Naive thymus-derived CD4-positive, alpha-beta T cell (primary cell): ENCODE data around the gene GALNT10. TPM values are rescaled to one million over a fixed set of nuclear protein-coding genes. Genes with fewer than 3 reads are reported as not detected.
A peak's percentile ranks its signal among the peaks of the same experiment; 100 is the strongest.

Experiments used
- ATAC-seq: fragments of 150-1000 bp; cut with Tn5 transposase; 2 replicates; pipeline ENCODE4 v1.10.0; 2021; ENCODE audit warnings: mild to moderate bottlenecking, moderate library complexity
- CTCF ChIA-PET: fragments of 350-600 bp; sonication (Branson Sonifier 250); formaldehyde crosslinking; loops from one replicate; lab custom pipeline; 2021; ENCODE audit warnings: antibody characterized with exemption; lab: Charles Lee
- POLR2A ChIA-PET: fragments of 350-600 bp; sonication (Branson Sonifier 250); formaldehyde crosslinking; loops from one replicate; lab custom pipeline; 2021; ENCODE audit warnings: antibody characterized with exemption, inconsistent platforms; lab: Charles Lee
- DNase-seq, 9 donors: peaks; one replicate each; pipeline versions ENCODE4 v3.0.0 to v3.0.0-alpha.2; 2020 to 2022; ENCODE audit warnings: mixed read lengths in 1 of 9
- H3K27ac ChIP-seq: one replicate; pipeline ENCODE4 v1.7.0; 2013; ENCODE audit warnings: mild to moderate bottlenecking, low read depth, low read length, moderate library complexity
- H3K27me3 ChIP-seq, 2 donors: one replicate each; pipeline ENCODE4 v1.7.0; 2013; ENCODE audit warnings: low read length in 2 of 2, mild to moderate bottlenecking in 2 of 2, moderate library complexity in 2 of 2; ENCODE audit not compliant: control insufficient read depth in 2 of 2, insufficient read depth in 2 of 2
- H3K36me3 ChIP-seq, 3 experiments: 1 replicate in 2 of 3; 2 replicates in 1 of 3; pipeline ENCODE4 v1.7.0; 2013; ENCODE audit warnings: low read length in 3 of 3, mild to moderate bottlenecking in 3 of 3, moderate library complexity in 1 of 3; ENCODE audit not compliant: insufficient read depth in 3 of 3, control insufficient read depth in 2 of 3
- H3K4me1 ChIP-seq, 2 donors: one replicate each; pipeline ENCODE4 v1.7.0; 2013; ENCODE audit warnings: low read length in 2 of 2, mild to moderate bottlenecking in 2 of 2, moderate library complexity in 1 of 2; ENCODE audit not compliant: control insufficient read depth in 2 of 2, insufficient read depth in 2 of 2
- H3K4me3 ChIP-seq: 2 replicates; pipeline ENCODE4 v1.7.0; 2013; ENCODE audit warnings: mild to moderate bottlenecking, low read length
- H3K9me3 ChIP-seq, 3 experiments: 1 replicate in 2 of 3; 2 replicates in 1 of 3; pipeline ENCODE4 v1.7.0; 2013; ENCODE audit warnings: low read length in 3 of 3; ENCODE audit not compliant: control insufficient read depth in 2 of 3
- H3K27ac Mint-ChIP-seq, 9 donors: one replicate each; pipeline ENCODE4 v1.8.0; 2020 to 2022; ENCODE audit warnings: mixed read lengths in 9 of 9, mild to moderate bottlenecking in 8 of 9, moderate library complexity in 5 of 9, inconsistent platforms in 2 of 9
- H3K27me3 Mint-ChIP-seq, 5 donors: one replicate each; pipeline ENCODE4 v1.8.0; 2021 to 2022; ENCODE audit warnings: mixed read lengths in 5 of 5, mild to moderate bottlenecking in 1 of 5
- H3K36me3 Mint-ChIP-seq, 5 donors: one replicate each; pipeline ENCODE4 v1.8.0; 2020 to 2022; ENCODE audit warnings: mixed read lengths in 5 of 5, mild to moderate bottlenecking in 3 of 5, inconsistent platforms in 1 of 5
- H3K4me1 Mint-ChIP-seq, 7 donors: one replicate each; pipeline ENCODE4 v1.8.0; 2020 to 2022; ENCODE audit warnings: mixed read lengths in 7 of 7, mild to moderate bottlenecking in 3 of 7, inconsistent platforms in 1 of 7
- H3K4me3 Mint-ChIP-seq, 10 donors: one replicate each; pipeline ENCODE4 v1.8.0; 2020 to 2022; ENCODE audit warnings: mild to moderate bottlenecking in 10 of 10, mixed read lengths in 10 of 10, moderate library complexity in 6 of 10, inconsistent platforms in 2 of 10
- H3K9me3 Mint-ChIP-seq, 11 donors: one replicate each; pipeline ENCODE4 v1.8.0; 2020 to 2022; ENCODE audit warnings: mixed read lengths in 11 of 11, mild to moderate bottlenecking in 4 of 11, inconsistent platforms in 1 of 11, moderate library complexity in 1 of 11
- intact Hi-C, 2 donors: fragments of 100-400 bp; cut with micrococcal nuclease; formaldehyde crosslinking; loops; one replicate each; pipeline ENCODE4 v1.15.1; 2023
- polyA plus RNA-seq, 2 donors: library from polyadenylated mRNA; unstranded; fragments of 300-500 nt; fragmentation: Illumina TruSeq; gene quantifications; one replicate each; pipeline ENCODE4 v1.2.3, GENCODE V29; 2021
- total RNA-seq, 6 experiments: library from RNA in 5 of 6; stranded (reverse) in 5 of 6; gene quantifications; 1 replicate in 5 of 6; 2 replicates in 1 of 6; pipeline ENCODE4 v1.2.3 and lab custom pipeline; 2021 to 2026

The GALNT10 gene
- total and polyA plus RNA-seq, 7 experiments from 2014 or later, result 6.2 to 56.4 (median 24.8) TPM

- Mint-ChIP-seq H3K36me3 (peaks cover 0 to 20% (median 4%) of the 10 kb centered on the region in 5 donors), H3K4me3 (no peak overlapping the region), H3K27ac (peak overlapping the region in 1 of 9 donors; percentile 83), H3K27me3 (no peaks in the 10 kb centered on the region), H3K9me3 (no peaks in the 10 kb centered on the region), H3K4me1 (peaks cover 6 to 15% (median 10%) of the 10 kb centered on the region in 7 donors)
- intact Hi-C loops, result loop anchor here in 1 of 2 donors (5.0 kb wide), 1 partner anchor 40 kb away; the partner anchor contains the start of gene SAP30L
- POLR2A ChIA-PET, result no interaction called here
- H3K27ac ChIP-seq, result no peak overlapping the region
- ATAC-seq (no peak), DNase-seq (no peak)
- H3K9me3 ChIP-seq, result no peaks in the 10 kb centered on the region
- peaks cover 0 to 10% (median 0%) of the 10 kb centered on the region in 3 experiments for H3K36me3 ChIP-seq
- H3K27me3 ChIP-seq, result no peaks in the 10 kb centered on the region
- H3K4me1 ChIP-seq, result peaks cover 4 to 8% of the 10 kb centered on the region in 2 donors
- CTCF ChIA-PET, result no interaction called here
- H3K4me3 ChIP-seq, result no peak overlapping the region
These were observed 216.3 kb downstream of the GALNT10 start for GRCh38 chr5:154406826-154407225.

DNA sequence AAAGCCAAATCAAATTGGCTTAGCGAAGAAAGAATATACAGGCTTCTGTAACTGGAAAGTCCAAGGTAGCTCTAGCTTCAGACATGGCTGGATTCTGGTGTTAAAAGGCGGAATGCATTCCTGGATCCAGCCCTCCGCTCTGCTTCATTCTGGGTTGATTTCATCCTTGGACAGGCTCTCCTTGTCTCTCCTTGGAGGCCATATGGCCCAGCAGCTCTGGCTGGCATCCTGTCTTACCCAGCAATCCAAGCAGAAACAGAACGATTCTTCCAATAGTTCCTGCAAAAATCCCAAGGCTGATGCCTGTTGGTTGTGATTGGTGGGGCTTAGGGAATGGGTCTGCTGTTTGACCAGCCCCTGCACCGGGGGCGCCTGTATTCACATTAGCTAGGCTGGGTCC, 218.3 kb downstream of the GALNT10 start:
- no peak overlapping the region for H3K27ac Mint-ChIP-seq
- ATAC-seq (no peak), DNase-seq (no peak)
- H3K27ac ChIP-seq, result no peak overlapping the region
- H3K4me3 Mint-ChIP-seq, result no peak overlapping the region
- H3K4me3 ChIP-seq, result no peak overlapping the region
- CTCF ChIA-PET, result interaction anchor here (2.0 kb wide), 1 partner anchor 336 kb away, joined by 10 read pairs; no protein-coding TSS in a partner anchor
- H3K27me3 ChIP-seq, result no peaks in the 10 kb centered on the region
- H3K9me3 ChIP-seq, result no peaks in the 10 kb centered on the region
- peaks cover 6 to 15% (median 10%) of the 10 kb centered on the region in 7 donors for H3K4me1 Mint-ChIP-seq
- H3K27me3 Mint-ChIP-seq, result no peaks in the 10 kb centered on the region
- no peaks in the 10 kb centered on the region for H3K9me3 Mint-ChIP-seq
- intact Hi-C loops, result loop anchor here in 1 of 2 donors (5.0 kb wide), 1 partner anchor 38 kb away; the partner anchor contains the start of gene SAP30L
- H3K4me1 ChIP-seq, result peaks cover 4 to 8% of the 10 kb centered on the region in 2 donors
- H3K36me3 Mint-ChIP-seq, result peaks cover 0 to 29% (median 7%) of the 10 kb centered on the region in 5 donors
- peaks cover 0 to 10% (median 0%) of the 10 kb centered on the region in 3 experiments for H3K36me3 ChIP-seq
- POLR2A ChIA-PET, result interaction anchor here (0.6 kb wide), 1 partner anchor 223 kb away, joined by 3 read pairs; no protein-coding TSS in a partner anchor

GRCh38 chr5:154409230-154409840, 218.8 kb downstream of the GALNT10 start:
- H3K27me3 Mint-ChIP-seq, result no peaks in the 10 kb centered on the region
- Histone ChIP-seq H3K27me3 (no peaks in the 10 kb centered on the region), H3K9me3 (no peaks in the 10 kb centered on the region), H3K27ac (no peak overlapping the region), H3K4me1 (peaks cover 4 to 8% of the 10 kb centered on the region in 2 donors), H3K4me3 (no peak overlapping the region), H3K36me3 (peaks cover 0 to 10% (median 0%) of the 10 kb centered on the region in 3 experiments)
- H3K9me3 Mint-ChIP-seq, result no peaks in the 10 kb centered on the region
- ChIA-PET CTCF (interaction anchor here (2.0 kb wide), 1 partner anchor 337 kb away, joined by 10 read pairs; no protein-coding TSS in a partner anchor), POLR2A (interaction anchor here (0.6 kb wide), 1 partner anchor 223 kb away, joined by 3 read pairs; no protein-coding TSS in a partner anchor)
- intact Hi-C loops, result loop anchor here in 1 of 2 donors (5.0 kb wide), 1 partner anchor 38 kb away; the partner anchor contains the start of gene SAP30L
- DNase-seq (peak in 1 of 9 donors; percentile 13), ATAC-seq (no peak)
- H3K4me1 Mint-ChIP-seq, result peaks cover 6 to 14% (median 8%) of the 10 kb centered on the region in 7 donors
- H3K27ac Mint-ChIP-seq, result peak overlapping the region in 1 of 9 donors; percentile 41
- peaks cover 0 to 32% (median 10%) of the 10 kb centered on the region in 5 donors for H3K36me3 Mint-ChIP-seq
- H3K4me3 Mint-ChIP-seq, result no peak overlapping the region

DNA sequence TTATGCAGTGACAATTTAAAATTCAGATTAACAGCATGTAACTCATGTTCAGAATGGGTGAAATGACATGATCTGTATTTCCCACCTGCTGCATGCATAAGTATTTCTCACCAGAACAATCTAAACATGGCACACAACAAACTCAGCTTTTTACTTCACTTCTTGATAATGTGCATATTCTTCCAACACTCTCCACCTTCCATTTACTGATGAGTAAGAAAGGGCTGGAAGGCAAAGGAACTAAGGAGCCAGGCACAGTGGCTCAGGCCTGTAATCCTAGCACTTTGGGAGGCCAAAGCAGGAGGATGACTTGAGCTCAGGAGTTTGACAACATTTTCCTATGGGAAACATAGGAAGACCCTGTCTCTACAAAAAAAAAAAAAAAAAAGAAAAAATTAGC, 219.5 kb downstream of the GALNT10 start:
- H3K4me1 Mint-ChIP-seq, result peaks cover 4 to 9% (median 6%) of the 10 kb centered on the region in 7 donors
- no peak overlapping the region for H3K4me3 ChIP-seq
- DNase-seq, result no peak
- no peak for ATAC-seq
- POLR2A ChIA-PET, result no interaction called here
- H3K9me3 ChIP-seq, result no peaks in the 10 kb centered on the region
- peaks cover 0 to 10% (median 0%) of the 10 kb centered on the region in 3 experiments for H3K36me3 ChIP-seq
- H3K4me1 ChIP-seq, result peaks cover 4 to 5% of the 10 kb centered on the region in 2 donors
- H3K27ac ChIP-seq, result no peak overlapping the region
- CTCF ChIA-PET, result no interaction called here
- no peaks in the 10 kb centered on the region for H3K27me3 Mint-ChIP-seq
- no peak overlapping the region for H3K4me3 Mint-ChIP-seq
- no peaks in the 10 kb centered on the region for H3K9me3 Mint-ChIP-seq
- no peaks in the 10 kb centered on the region for H3K27me3 ChIP-seq
- peaks cover 0 to 35% (median 10%) of the 10 kb centered on the region in 5 donors for H3K36me3 Mint-ChIP-seq
- intact Hi-C loops, result no loop called here
- no peak overlapping the region for H3K27ac Mint-ChIP-seq

DNA sequence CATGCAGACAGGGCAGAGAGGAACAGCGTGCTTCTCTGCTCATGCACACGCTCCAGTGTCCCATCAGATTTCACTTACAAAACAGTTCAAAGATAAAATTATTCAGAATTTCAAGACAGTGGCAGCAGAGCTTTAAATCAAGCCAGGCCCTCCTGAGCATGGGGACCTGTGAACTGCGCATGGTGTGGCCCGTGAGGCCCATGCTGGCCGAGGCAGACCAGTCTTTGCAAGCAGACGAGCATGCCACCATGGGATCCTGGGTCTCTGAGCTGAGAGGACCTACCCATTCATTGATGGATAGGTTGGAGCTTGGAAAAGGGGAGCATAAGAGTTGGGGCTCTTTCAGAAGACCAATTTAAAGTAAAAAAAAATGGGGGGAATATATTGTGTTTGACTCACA, 220.3 kb downstream of the GALNT10 start:
- Mint-ChIP-seq H3K9me3 (no peaks in the 10 kb centered on the region), H3K27me3 (no peaks in the 10 kb centered on the region), H3K4me3 (no peak overlapping the region), H3K27ac (no peak overlapping the region), H3K4me1 (peaks cover 0 to 6% (median 0%) of the 10 kb centered on the region in 7 donors), H3K36me3 (peaks cover 0 to 35% (median 10%) of the 10 kb centered on the region in 5 donors)
- ATAC-seq, result no peak
- H3K36me3 ChIP-seq, result peaks cover 0 to 10% (median 0%) of the 10 kb centered on the region in 3 experiments
- no peak overlapping the region for H3K4me3 ChIP-seq
- no peaks in the 10 kb centered on the region for H3K4me1 ChIP-seq
- no peaks in the 10 kb centered on the region for H3K27me3 ChIP-seq
- no peak for DNase-seq
- POLR2A ChIA-PET, result no interaction called here
- no peaks in the 10 kb centered on the region for H3K9me3 ChIP-seq
- no peak overlapping the region for H3K27ac ChIP-seq
- intact Hi-C loops, result no loop called here
- CTCF ChIA-PET, result no interaction called here

- Mint-ChIP-seq H3K9me3 (no peaks in the 10 kb centered on the region), H3K36me3 (peaks cover 0 to 35% (median 10%) of the 10 kb centered on the region in 5 donors), H3K27ac (peak overlapping the region in 2 of 9 donors; percentile 6 to 65), H3K27me3 (no peaks in the 10 kb centered on the region), H3K4me3 (no peak overlapping the region), H3K4me1 (peaks cover 0 to 6% (median 0%) of the 10 kb centered on the region in 7 donors)
- no peak overlapping the region for H3K27ac ChIP-seq
- H3K9me3 ChIP-seq, result no peaks in the 10 kb centered on the region
- no peak overlapping the region for H3K4me3 ChIP-seq
- ATAC-seq (no peak), DNase-seq (no peak)
- no peaks in the 10 kb centered on the region for H3K27me3 ChIP-seq
- H3K36me3 ChIP-seq, result peaks cover 0 to 10% (median 0%) of the 10 kb centered on the region in 3 experiments
- CTCF ChIA-PET, result no interaction called here
- no peaks in the 10 kb centered on the region for H3K4me1 ChIP-seq
- intact Hi-C loops, result no loop called here
- POLR2A ChIA-PET, result no interaction called here
These were observed 220.8 kb downstream of the GALNT10 start for GRCh38 chr5:154411338-154411737.
